ENCODE results near the gene CLCN5.

The CLCN5 gene

GRCh38 chrX:49977319-49978090 lies 55.1 kb downstream of the CLCN5 start:
- TF ChIP-seq, protein P1, sequence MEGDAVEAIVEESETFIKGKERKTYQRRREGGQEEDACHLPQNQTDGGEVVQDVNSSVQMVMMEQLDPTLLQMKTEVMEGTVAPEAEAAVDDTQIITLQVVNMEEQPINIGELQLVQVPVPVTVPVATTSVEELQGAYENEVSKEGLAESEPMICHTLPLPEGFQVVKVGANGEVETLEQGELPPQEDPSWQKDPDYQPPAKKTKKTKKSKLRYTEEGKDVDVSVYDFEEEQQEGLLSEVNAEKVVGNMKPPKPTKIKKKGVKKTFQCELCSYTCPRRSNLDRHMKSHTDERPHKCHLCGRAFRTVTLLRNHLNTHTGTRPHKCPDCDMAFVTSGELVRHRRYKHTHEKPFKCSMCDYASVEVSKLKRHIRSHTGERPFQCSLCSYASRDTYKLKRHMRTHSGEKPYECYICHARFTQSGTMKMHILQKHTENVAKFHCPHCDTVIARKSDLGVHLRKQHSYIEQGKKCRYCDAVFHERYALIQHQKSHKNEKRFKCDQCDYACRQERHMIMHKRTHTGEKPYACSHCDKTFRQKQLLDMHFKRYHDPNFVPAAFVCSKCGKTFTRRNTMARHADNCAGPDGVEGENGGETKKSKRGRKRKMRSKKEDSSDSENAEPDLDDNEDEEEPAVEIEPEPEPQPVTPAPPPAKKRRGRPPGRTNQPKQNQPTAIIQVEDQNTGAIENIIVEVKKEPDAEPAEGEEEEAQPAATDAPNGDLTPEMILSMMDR (IDR thresholded peaks at IDR 0.05; ENCODE audit: low read length, missing control alignments), result no peak
- DNase-seq (ENCODE audit: low read depth), result no peak
- no peak overlapping the region for H3K4me3 ChIP-seq (replicated peaks; ENCODE audit: low read depth, low read length)

DNA sequence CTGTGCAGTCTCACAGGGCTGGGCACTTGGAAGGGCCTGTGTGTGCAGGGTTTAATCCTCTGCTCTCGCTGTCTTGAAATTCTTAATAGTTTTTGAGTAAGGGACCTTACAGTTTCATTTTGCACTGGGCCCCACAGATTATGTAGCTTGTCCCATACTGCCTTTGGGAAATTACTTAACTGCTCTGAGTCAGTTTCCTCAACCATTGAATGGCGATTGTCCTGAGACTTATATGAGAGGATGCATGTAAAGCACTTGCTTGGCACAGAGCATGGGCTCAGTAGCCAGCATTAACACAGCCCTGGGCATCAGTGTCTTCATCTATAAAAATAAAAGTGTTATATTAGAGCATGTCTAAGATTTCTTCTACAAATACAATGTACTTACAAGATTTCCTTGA lies 55.8 kb downstream of the CLCN5 start:
- TF ChIP-seq, protein P1 (IDR thresholded peaks at IDR 0.05; ENCODE audit: low read length, missing control alignments), result no peak
- DNase-seq (ENCODE audit: low read depth), result peak; percentile 49
- no peak overlapping the region for H3K4me3 ChIP-seq (replicated peaks; ENCODE audit: low read depth, low read length)

- H3K4me3 ChIP-seq (replicated peaks; ENCODE audit: low read depth, low read length), result no peak overlapping the region
- TF ChIP-seq, protein P1 (IDR thresholded peaks at IDR 0.05; ENCODE audit: low read length, missing control alignments), result no peak
- DNase-seq (ENCODE audit: low read depth), result no peak
These were observed 63.7 kb downstream of the CLCN5 start for GRCh38 chrX:49986058-49986457.

DNA sequence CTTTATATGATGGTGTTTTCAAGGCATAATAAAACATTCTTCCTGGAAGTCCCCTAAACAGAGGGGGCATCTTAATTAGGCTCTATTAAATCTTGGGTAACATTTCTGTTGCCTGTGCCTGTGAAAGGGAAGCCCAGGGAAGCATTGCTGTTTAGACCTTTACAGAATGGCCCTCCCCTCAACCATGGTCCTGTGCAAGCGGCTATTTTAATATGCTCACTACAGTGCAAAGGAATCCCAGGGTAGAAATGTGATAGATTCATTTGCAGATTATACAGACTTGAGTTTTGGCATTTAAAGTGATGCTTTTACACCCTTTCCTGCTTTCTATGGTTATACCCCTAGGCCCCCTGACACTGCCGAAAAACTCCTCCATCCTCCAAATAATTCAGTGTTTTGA lies 65.3 kb downstream of the CLCN5 start:
- H3K4me3 ChIP-seq (replicated peaks; ENCODE audit: low read depth, low read length), result no peak overlapping the region
- no peak for DNase-seq (ENCODE audit: low read depth)
- TF ChIP-seq, protein P1 (IDR thresholded peaks at IDR 0.05; ENCODE audit: low read length, missing control alignments), result no peak

DNA sequence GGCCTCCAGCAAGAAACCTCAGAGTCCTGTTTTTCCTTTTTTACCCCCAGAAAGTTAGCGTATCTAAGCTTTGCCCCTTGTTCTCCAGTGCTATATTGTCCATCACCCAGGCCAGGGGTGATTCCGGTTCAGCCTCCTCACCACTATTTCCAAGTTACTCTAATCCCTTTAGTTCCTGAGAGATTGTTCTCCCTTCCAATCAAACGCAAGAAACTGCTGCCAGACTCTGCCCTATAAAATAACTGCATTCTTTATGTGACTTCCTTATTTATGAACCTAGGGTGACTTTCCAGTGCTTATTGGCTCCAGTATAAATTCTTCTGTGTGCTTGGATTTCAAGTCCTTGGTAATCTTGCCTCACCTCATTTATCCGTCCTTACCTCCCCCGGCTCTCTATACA lies 65.7 kb downstream of the CLCN5 start:
- DNase-seq (ENCODE audit: low read depth), result no peak
- H3K4me3 ChIP-seq (replicated peaks; ENCODE audit: low read depth, low read length), result no peak overlapping the region
- TF ChIP-seq, protein P1 (IDR thresholded peaks at IDR 0.05; ENCODE audit: low read length, missing control alignments), result no peak

DNA sequence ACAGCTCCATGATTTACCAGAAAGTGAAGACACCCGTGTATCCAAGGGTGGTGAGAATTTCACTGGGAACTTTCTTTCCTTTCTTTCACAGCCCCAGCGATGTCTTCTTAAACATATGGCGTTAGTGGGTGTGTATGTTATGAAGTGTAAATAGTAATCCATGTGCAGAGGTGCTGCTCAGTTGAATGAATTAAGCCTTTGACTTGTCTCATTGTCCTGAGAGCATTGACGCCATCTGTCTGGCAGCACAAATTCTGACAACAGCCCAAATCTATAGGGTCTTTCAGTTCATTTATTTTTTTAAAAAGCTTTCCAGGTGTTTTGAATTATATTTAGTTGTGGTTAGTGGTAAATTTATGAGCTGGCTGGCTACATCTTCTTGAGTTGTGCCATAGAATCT lies 69.4 kb downstream of the CLCN5 start:
- TF ChIP-seq, protein P1 (IDR thresholded peaks at IDR 0.05; ENCODE audit: low read length, missing control alignments), result no peak
- H3K4me3 ChIP-seq (replicated peaks; ENCODE audit: low read depth, low read length), result no peak overlapping the region
- no peak for DNase-seq (ENCODE audit: low read depth)

DNA sequence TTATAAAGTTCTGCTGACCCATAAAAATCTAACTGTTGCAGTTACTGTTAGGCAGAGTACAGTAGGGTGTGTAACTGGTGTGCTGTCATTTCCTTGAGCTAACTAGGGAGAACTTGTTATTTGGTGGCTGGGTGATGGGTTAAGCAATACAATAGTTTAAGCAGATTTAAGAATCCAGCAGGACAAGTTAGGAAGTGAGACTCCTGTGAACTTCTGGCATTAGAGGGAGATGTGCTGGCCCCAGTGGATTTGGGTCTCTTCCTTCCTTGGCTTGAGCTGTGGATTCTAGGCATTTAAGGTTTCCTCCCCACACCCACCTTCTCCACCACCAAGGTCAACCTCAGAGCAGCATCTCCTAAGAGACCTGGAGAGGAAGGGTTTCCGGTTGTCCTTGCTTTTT lies 70.5 kb downstream of the CLCN5 start:
- TF ChIP-seq, protein P1 (IDR thresholded peaks at IDR 0.05; ENCODE audit: low read length, missing control alignments), result no peak
- peak; percentile 24 for DNase-seq (ENCODE audit: low read depth)

More for the DNA sequence above, 70.5 kb downstream of the CLCN5 start:
- no peak overlapping the region for H3K4me3 ChIP-seq (replicated peaks; ENCODE audit: low read depth, low read length)
